ENCODE data around the gene CYP4F12.

DNA sequence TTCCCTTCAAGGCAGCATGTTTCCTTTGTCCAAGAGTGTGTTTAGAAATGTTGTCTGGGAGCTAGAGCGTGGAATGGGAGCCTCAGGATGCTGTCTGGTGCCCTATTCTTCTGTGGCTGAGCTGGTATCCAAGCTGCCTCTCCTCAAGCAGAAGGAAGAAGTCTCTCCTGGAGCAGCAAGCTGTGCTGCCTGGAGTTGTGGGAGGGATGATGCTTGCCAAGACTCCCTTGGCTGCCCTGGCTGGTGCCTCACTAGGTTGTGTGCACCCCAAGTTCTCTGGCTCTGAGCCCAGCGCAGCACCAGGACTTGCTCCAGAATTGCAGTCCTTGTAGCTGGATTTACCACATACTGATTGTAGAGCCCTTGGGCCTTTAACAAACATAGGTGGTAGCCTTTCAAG is 36.9 kb upstream of the CYP4F12 start:
- TF ChIP-seq MAX (IDR thresholded peaks at IDR 0.05) = no peak
- TF ChIP-seq CTCF (IDR thresholded peaks at IDR 0.05; ENCODE audit: low read depth, low read length, missing input control) = no peak
- no peak for TF ChIP-seq SP1 (IDR thresholded peaks at IDR 0.05)
- TF ChIP-seq, protein P1, sequence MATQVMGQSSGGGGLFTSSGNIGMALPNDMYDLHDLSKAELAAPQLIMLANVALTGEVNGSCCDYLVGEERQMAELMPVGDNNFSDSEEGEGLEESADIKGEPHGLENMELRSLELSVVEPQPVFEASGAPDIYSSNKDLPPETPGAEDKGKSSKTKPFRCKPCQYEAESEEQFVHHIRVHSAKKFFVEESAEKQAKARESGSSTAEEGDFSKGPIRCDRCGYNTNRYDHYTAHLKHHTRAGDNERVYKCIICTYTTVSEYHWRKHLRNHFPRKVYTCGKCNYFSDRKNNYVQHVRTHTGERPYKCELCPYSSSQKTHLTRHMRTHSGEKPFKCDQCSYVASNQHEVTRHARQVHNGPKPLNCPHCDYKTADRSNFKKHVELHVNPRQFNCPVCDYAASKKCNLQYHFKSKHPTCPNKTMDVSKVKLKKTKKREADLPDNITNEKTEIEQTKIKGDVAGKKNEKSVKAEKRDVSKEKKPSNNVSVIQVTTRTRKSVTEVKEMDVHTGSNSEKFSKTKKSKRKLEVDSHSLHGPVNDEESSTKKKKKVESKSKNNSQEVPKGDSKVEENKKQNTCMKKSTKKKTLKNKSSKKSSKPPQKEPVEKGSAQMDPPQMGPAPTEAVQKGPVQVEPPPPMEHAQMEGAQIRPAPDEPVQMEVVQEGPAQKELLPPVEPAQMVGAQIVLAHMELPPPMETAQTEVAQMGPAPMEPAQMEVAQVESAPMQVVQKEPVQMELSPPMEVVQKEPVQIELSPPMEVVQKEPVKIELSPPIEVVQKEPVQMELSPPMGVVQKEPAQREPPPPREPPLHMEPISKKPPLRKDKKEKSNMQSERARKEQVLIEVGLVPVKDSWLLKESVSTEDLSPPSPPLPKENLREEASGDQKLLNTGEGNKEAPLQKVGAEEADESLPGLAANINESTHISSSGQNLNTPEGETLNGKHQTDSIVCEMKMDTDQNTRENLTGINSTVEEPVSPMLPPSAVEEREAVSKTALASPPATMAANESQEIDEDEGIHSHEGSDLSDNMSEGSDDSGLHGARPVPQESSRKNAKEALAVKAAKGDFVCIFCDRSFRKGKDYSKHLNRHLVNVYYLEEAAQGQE (IDR thresholded peaks at IDR 0.05) = no peak
- TF ChIP-seq, protein P2, sequence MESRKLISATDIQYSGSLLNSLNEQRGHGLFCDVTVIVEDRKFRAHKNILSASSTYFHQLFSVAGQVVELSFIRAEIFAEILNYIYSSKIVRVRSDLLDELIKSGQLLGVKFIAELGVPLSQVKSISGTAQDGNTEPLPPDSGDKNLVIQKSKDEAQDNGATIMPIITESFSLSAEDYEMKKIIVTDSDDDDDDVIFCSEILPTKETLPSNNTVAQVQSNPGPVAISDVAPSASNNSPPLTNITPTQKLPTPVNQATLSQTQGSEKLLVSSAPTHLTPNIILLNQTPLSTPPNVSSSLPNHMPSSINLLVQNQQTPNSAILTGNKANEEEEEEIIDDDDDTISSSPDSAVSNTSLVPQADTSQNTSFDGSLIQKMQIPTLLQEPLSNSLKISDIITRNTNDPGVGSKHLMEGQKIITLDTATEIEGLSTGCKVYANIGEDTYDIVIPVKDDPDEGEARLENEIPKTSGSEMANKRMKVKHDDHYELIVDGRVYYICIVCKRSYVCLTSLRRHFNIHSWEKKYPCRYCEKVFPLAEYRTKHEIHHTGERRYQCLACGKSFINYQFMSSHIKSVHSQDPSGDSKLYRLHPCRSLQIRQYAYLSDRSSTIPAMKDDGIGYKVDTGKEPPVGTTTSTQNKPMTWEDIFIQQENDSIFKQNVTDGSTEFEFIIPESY (IDR thresholded peaks at IDR 0.05) = no peak
- TF ChIP-seq, protein P3, sequence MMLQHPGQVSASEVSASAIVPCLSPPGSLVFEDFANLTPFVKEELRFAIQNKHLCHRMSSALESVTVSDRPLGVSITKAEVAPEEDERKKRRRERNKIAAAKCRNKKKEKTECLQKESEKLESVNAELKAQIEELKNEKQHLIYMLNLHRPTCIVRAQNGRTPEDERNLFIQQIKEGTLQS (IDR thresholded peaks at IDR 0.05) = no peak
- TF ChIP-seq YY1 (IDR thresholded peaks at IDR 0.05) = no peak
- TF ChIP-seq RAD21 (IDR thresholded peaks at IDR 0.05) = no peak
- TF ChIP-seq EGR1 (IDR thresholded peaks at IDR 0.05; ENCODE audit: low read depth in 2 of 2) = no peak
